ENCODE measurements around the gene PCSK9. TPM values are rescaled to one million over a fixed set of nuclear protein-coding genes. Genes with fewer than 3 reads are reported as not detected.

Gene PCSK9
- total RNA-seq, 3 donors from 2014 or later: 3.6 to 14.1 (median 9.2) TPM

GRCh38 chr1:55037733-55038551 is 1.4 kb upstream of the PCSK9 start:
- ATAC-seq (no peak), DNase-seq (no peak)
- TF ChIP-seq CTCF (IDR thresholded peaks at IDR 0.05): no peak
- H3K36me3 ChIP-seq (ENCODE audit: low read depth): no peaks in the 10 kb centered on the region
- H3K9me3 ChIP-seq: no peaks in the 10 kb centered on the region
- H3K4me3 ChIP-seq: no peak overlapping the region
- intact Hi-C loops (cut with DNase I, micrococcal nuclease): no loop called here
- H3K4me1 ChIP-seq (ENCODE audit: low read depth): peaks cover 15% of the 10 kb centered on the region

DNA sequence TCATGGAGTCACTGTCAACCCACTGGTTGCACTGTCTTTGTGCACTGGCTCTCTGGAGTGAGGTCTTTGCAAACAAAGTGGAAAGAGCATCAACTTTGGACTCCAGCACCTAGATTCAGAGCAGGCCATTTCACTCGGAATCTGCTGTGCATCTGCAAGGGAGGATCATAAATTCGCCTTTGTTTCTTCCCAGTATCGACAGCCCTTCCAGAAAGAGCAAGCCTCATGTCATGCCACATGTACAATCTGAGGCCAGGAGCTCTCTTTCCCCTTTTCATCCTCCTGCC is 853 bp upstream of the PCSK9 start:
- no peaks in the 10 kb centered on the region for H3K9me3 ChIP-seq
- no peak overlapping the region for H3K4me3 ChIP-seq
- ATAC-seq: no peak
- no peak for TF ChIP-seq CTCF (IDR thresholded peaks at IDR 0.05)
- no peaks in the 10 kb centered on the region for H3K36me3 ChIP-seq (ENCODE audit: low read depth)
- H3K4me1 ChIP-seq (ENCODE audit: low read depth): peaks cover 15% of the 10 kb centered on the region
- DNase-seq: no peak
- intact Hi-C loops (cut with DNase I, micrococcal nuclease): no loop called here

DNA sequence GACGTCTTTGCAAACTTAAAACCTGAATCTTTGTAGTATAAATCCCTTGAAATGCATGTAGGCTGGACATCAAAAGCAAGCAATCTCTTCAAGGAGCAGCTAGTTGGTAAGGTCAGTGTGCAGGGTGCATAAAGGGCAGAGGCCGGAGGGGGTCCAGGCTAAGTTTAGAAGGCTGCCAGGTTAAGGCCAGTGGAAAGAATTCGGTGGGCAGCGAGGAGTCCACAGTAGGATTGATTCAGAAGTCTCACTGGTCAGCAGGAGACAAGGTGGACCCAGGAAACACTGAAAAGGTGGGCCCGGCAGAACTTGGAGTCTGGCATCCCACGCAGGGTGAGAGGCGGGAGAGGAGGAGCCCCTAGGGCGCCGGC is 390 bp upstream of the PCSK9 start:
- Histone ChIP-seq H3K36me3 (ENCODE audit: low read depth) (no peaks in the 10 kb centered on the region), H3K4me1 (ENCODE audit: low read depth) (peaks cover 15% of the 10 kb centered on the region), H3K4me3 (no peak overlapping the region), H3K9me3 (no peaks in the 10 kb centered on the region)
- intact Hi-C loops (cut with DNase I, micrococcal nuclease): no loop called here
- no peak for DNase-seq
- no peak for ATAC-seq
- no peak for TF ChIP-seq CTCF (IDR thresholded peaks at IDR 0.05)

DNA sequence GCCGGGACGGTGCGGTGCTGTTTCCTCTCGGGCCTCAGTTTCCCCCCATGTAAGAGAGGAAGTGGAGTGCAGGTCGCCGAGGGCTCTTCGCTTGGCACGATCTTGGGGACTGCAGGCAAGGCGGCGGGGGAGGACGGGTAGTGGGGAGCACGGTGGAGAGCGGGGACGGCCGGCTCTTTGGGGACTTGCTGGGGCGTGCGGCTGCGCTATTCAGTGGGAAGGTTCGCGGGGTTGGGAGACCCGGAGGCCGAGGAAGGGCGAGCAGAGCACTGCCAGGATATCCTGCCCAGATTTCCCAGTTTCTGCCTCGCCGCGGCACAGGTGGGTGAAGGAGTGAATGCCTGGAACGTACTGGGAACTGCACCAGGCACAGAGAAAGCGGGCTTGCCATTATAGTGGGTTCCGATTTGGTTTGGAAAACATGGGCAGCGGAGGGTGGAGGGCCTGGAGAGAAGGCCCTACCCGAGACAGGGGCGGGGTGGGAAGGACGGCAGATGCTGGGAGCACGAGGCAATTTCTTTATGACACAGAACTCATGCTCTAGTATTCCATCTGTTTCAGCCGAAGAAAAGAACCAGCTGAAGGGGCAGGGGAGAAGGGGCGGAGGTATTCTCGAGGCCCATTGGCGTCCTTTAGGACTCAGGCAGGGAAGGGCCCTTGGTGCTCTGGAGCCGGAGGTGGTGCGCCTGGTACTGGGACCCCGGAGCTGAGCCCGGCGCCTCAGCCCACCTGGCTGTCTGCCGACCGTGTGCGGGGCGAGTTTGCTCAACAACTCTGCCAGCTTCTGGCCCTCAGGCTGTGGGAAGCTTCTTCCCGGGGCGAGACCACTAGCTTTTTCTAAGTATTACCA is 960 bp downstream of the PCSK9 start:
- intact Hi-C loops (cut with DNase I, micrococcal nuclease): no loop called here
- Histone ChIP-seq H3K36me3 (ENCODE audit: low read depth) (no peaks in the 10 kb centered on the region), H3K9me3 (no peaks in the 10 kb centered on the region), H3K4me1 (ENCODE audit: low read depth) (peaks cover 15% of the 10 kb centered on the region), H3K4me3 (no peak overlapping the region)
- ATAC-seq: peak; percentile 31
- no peak for TF ChIP-seq CTCF (IDR thresholded peaks at IDR 0.05)
- peak in 2 of 3 donors; percentile 24 to 57 for DNase-seq

GRCh38 chr1:55040933-55041494 is 1.7 kb downstream of the PCSK9 start:
- DNase-seq (no peak), ATAC-seq (no peak)
- no peaks in the 10 kb centered on the region for H3K36me3 ChIP-seq (ENCODE audit: low read depth)
- H3K4me3 ChIP-seq: no peak overlapping the region
- H3K4me1 ChIP-seq (ENCODE audit: low read depth): peaks cover 15% of the 10 kb centered on the region
- no peaks in the 10 kb centered on the region for H3K9me3 ChIP-seq
- no peak for TF ChIP-seq CTCF (IDR thresholded peaks at IDR 0.05)
- intact Hi-C loops (cut with DNase I, micrococcal nuclease): no loop called here
